IPS-18c (cell line): ENCODE data around the gene C10orf105.

Source experiments
- H3K4me3 ChIP-seq: 2 replicates; pipeline ENCODE4 v1.7.0; 2013; ENCODE audit warnings: low read depth, mild to moderate bottlenecking, low read length, moderate library complexity; ENCODE audit not compliant: insufficient read depth
- H3K9me3 ChIP-seq: one replicate; pipeline ENCODE4 v1.6.1; 2013; ENCODE audit warnings: mild to moderate bottlenecking, low read length, moderate library complexity; ENCODE audit not compliant: control insufficient read depth, insufficient read depth

C10orf105 gene

GRCh38 chr10:71753091-71753959 lies 33.7 kb upstream of the C10orf105 start:
- H3K4me3 ChIP-seq: no peak overlapping the region
- H3K9me3 ChIP-seq: no peaks in the 10 kb centered on the region

GRCh38 chr10:71752391-71753090 lies 33.0 kb upstream of the C10orf105 start:
- Histone ChIP-seq H3K4me3 (no peak overlapping the region), H3K9me3 (no peaks in the 10 kb centered on the region)

- Histone ChIP-seq H3K4me3 (no peak overlapping the region), H3K9me3 (no peaks in the 10 kb centered on the region)
These were observed 32.1 kb upstream of the C10orf105 start for GRCh38 chr10:71751515-71752224.

GRCh38 chr10:71750986-71751385 lies 31.4 kb upstream of the C10orf105 start:
- no peaks in the 10 kb centered on the region for H3K9me3 ChIP-seq
- no peak overlapping the region for H3K4me3 ChIP-seq

GRCh38 chr10:71750124-71750841 lies 30.7 kb upstream of the C10orf105 start:
- no peak overlapping the region for H3K4me3 ChIP-seq

GRCh38 chr10:71749396-71749795 lies 29.8 kb upstream of the C10orf105 start:
- no peaks in the 10 kb centered on the region for H3K9me3 ChIP-seq
- H3K4me3 ChIP-seq: no peak overlapping the region

More at GRCh38 chr10:71750124-71750841, 30.7 kb upstream of the C10orf105 start:
- no peaks in the 10 kb centered on the region for H3K9me3 ChIP-seq

GRCh38 chr10:71748671-71749191 lies 29.2 kb upstream of the C10orf105 start:
- H3K4me3 ChIP-seq: no peak overlapping the region
- H3K9me3 ChIP-seq: no peaks in the 10 kb centered on the region

GRCh38 chr10:71747551-71748523 lies 28.3 kb upstream of the C10orf105 start:
- H3K9me3 ChIP-seq: no peaks in the 10 kb centered on the region
- H3K4me3 ChIP-seq: no peak overlapping the region

GRCh38 chr10:71747039-71747531 lies 27.5 kb upstream of the C10orf105 start:
- no peaks in the 10 kb centered on the region for H3K9me3 ChIP-seq
- H3K4me3 ChIP-seq: no peak overlapping the region

GRCh38 chr10:71746344-71747037 lies 26.9 kb upstream of the C10orf105 start:
- H3K4me3 ChIP-seq: no peak overlapping the region
- H3K9me3 ChIP-seq: no peaks in the 10 kb centered on the region

- no peak overlapping the region for H3K4me3 ChIP-seq
These were observed 26.2 kb upstream of the C10orf105 start for GRCh38 chr10:71745664-71746250.

GRCh38 chr10:71744897-71745663 lies 25.5 kb upstream of the C10orf105 start:
- no peaks in the 10 kb centered on the region for H3K9me3 ChIP-seq
- H3K4me3 ChIP-seq: no peak overlapping the region

More at GRCh38 chr10:71745664-71746250, 26.2 kb upstream of the C10orf105 start:
- no peaks in the 10 kb centered on the region for H3K9me3 ChIP-seq

- no peaks in the 10 kb centered on the region for H3K9me3 ChIP-seq
- H3K4me3 ChIP-seq: no peak overlapping the region
These were observed 24.3 kb upstream of the C10orf105 start for GRCh38 chr10:71743866-71744265.

GRCh38 chr10:71743089-71743838 lies 23.7 kb upstream of the C10orf105 start:
- no peak overlapping the region for H3K4me3 ChIP-seq

More at GRCh38 chr10:71743089-71743838, 23.7 kb upstream of the C10orf105 start:
- no peaks in the 10 kb centered on the region for H3K9me3 ChIP-seq
